Measurements from ENCODE around the gene GLT8D1.

The GLT8D1 gene

GRCh38 chr3:52723935-52724334, 18.3 kb upstream of the GLT8D1 start:
- DNase-seq (ENCODE audit: low read depth in 1 of 2, low spot score in 1 of 2), result no peak
- TF ChIP-seq JUND (IDR thresholded peaks at IDR 0.05; ENCODE audit: low read depth), result no peak

GRCh38 chr3:52722491-52722890, 16.9 kb upstream of the GLT8D1 start:
- in situ Hi-C loops (cut with HindIII; ENCODE audit: low pct_unique_long_range_greater_than_20kb, low sequenced_read_pairs), result no loop called here
- no peak for TF ChIP-seq JUND (IDR thresholded peaks at IDR 0.05; ENCODE audit: low read depth)
- no peak for DNase-seq (ENCODE audit: low read depth in 1 of 2, low spot score in 1 of 2)

More at GRCh38 chr3:52723935-52724334, 18.3 kb upstream of the GLT8D1 start:
- in situ Hi-C loops (cut with HindIII; ENCODE audit: low pct_unique_long_range_greater_than_20kb, low sequenced_read_pairs), result no loop called here

DNA sequence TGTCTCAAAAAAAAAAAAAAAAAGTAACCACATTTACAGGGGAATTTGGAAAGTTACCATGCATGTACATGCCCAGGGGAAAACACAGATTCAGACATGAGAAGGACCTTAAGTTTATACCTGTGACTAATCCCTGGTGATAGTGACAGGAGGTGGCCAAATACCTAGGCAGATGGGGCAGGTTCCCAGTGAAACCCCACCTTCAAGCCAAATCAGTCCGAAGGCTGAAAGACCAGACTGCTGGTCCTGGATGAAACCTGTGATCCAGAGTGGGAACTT, 16.1 kb upstream of the GLT8D1 start:
- in situ Hi-C loops (cut with HindIII; ENCODE audit: low pct_unique_long_range_greater_than_20kb, low sequenced_read_pairs), result no loop called here
- TF ChIP-seq JUND (IDR thresholded peaks at IDR 0.05; ENCODE audit: low read depth), result no peak
- DNase-seq (ENCODE audit: low read depth in 1 of 2, low spot score in 1 of 2), result no peak

- in situ Hi-C loops (cut with HindIII; ENCODE audit: low pct_unique_long_range_greater_than_20kb, low sequenced_read_pairs), result no loop called here
- TF ChIP-seq JUND (IDR thresholded peaks at IDR 0.05; ENCODE audit: low read depth), result no peak
- no peak for DNase-seq (ENCODE audit: low read depth in 1 of 2, low spot score in 1 of 2)
These were observed 15.6 kb upstream of the GLT8D1 start for GRCh38 chr3:52721002-52721729.

DNA sequence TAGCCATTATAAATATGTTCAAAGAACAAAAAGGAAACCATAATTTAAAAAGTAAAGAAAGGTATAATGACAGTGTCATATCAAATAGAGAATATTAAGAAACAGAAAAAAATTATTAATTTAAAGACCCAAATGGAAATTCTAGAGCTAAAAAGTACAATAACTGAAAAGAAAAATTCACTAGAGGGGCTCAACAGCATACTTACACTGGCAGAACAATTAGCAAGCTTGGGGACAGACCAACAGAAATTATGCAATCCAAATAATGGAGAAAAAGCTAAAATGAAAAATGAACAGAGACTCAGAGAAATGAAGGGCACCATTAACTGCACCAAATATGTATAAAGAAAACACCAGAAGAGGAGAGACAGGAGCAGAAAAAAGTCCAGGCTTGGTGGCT, 14.0 kb upstream of the GLT8D1 start:
- TF ChIP-seq JUND (IDR thresholded peaks at IDR 0.05; ENCODE audit: low read depth), result no peak
- no peak for DNase-seq (ENCODE audit: low read depth in 1 of 2, low spot score in 1 of 2)
- in situ Hi-C loops (cut with HindIII; ENCODE audit: low pct_unique_long_range_greater_than_20kb, low sequenced_read_pairs), result no loop called here

- in situ Hi-C loops (cut with HindIII; ENCODE audit: low pct_unique_long_range_greater_than_20kb, low sequenced_read_pairs), result no loop called here
- no peak for TF ChIP-seq JUND (IDR thresholded peaks at IDR 0.05; ENCODE audit: low read depth)
- DNase-seq (ENCODE audit: low read depth in 1 of 2, low spot score in 1 of 2), result no peak
These were observed 10.2 kb upstream of the GLT8D1 start for GRCh38 chr3:52715714-52716305.

DNA sequence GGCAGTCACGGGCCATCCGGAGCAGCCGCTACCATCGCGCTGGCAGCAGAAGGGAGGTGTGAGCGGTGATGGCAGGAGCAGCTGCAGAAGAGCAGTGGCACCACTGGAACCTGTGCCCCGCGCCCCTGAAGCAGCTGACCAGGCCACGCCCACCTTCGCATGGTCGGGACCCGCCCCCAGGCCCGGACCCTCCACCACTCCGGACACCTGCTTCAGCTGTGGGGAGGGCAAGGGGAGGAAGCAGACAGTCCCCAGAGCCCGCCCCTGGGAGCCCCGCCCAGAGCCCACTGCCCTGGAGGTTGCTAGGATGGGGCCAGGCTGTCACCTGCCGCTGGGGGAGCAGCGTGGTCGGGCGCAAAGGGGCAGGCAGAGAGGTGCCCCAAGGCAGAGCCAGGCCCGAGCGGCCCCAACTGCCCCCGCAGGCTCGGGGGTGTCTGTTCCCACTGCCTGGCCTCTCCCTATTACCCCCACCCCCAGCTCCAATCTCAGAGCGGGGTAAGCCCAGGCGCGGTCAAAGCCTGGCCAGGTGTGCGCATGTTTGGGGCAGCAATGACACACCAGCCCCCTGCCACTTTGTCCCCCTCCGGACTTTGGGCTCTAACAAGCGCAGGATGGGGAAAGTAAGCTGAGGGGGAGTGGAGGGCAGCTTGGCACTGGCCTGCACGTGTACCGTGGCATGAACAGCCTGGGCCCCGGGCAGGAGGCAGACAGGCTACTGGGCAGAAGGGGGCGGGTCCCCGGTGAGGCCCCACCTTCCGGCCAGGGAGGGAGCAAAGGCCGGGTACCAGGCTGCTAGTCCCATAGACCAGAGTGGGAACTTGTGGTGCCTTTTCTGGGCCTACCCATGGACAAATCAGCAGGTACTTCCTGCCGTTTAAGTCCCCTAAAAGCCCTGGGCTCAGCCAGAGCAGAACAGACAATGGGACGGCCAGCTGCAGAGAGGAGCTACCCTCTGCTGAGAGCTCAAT, 9.0 kb upstream of the GLT8D1 start:
- no peak for DNase-seq (ENCODE audit: low read depth in 1 of 2, low spot score in 1 of 2)
- TF ChIP-seq JUND (IDR thresholded peaks at IDR 0.05; ENCODE audit: low read depth), result no peak

DNA sequence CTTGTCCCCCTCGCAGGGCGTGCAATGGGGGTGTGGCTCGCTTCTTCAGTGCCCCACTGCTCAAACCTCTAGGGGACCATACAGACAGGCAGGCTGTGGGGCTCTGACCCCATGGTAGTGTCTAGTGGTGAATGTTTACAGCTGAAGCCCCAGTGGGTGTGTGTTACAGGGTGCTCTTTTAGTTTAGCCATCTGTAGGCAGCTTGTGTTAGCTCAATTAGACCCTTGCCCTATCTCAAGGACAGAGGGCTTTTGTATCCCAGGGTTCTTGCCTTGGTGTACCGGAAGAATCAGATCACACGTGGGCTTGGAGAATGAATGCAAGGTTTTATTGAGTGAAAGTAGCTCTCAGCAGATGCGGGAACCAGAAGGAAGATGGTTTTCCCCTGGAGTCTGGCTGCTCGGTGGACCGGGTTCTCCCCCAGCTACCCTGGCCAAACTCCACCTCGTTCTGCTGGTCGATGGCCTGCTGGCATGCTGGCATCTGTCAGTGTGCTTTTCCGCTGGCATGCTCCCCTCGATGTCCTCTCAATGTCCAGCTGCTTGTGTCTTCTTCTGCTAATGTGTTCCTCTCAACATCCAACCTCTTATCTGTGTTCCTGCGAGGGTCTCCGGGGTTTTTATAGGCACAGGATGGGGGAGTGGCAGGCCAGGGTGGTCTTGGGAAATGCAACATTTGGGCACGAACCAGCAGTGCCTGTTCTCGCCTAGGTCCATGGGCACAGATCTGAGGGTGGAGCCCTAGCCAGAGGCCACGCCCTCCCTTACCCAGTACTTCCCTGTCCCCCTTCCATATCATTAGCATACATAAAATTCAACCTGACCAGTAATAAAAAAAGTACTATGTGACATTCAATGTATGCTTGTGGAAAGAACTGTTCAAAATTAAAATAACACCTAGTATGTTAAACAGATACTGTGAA, 7.0 kb upstream of the GLT8D1 start:
- in situ Hi-C loops (cut with HindIII; ENCODE audit: low pct_unique_long_range_greater_than_20kb, low sequenced_read_pairs), result no loop called here
- DNase-seq (ENCODE audit: low read depth in 1 of 2, low spot score in 1 of 2), result no peak
- TF ChIP-seq JUND (IDR thresholded peaks at IDR 0.05; ENCODE audit: low read depth), result no peak

More for the DNA sequence above, 9.0 kb upstream of the GLT8D1 start:
- in situ Hi-C loops (cut with HindIII; ENCODE audit: low pct_unique_long_range_greater_than_20kb, low sequenced_read_pairs), result no loop called here

- DNase-seq (ENCODE audit: low read depth in 1 of 2, low spot score in 1 of 2), result no peak
- in situ Hi-C loops (cut with HindIII; ENCODE audit: low pct_unique_long_range_greater_than_20kb, low sequenced_read_pairs), result no loop called here
- TF ChIP-seq JUND (IDR thresholded peaks at IDR 0.05; ENCODE audit: low read depth), result no peak
These were observed 4.9 kb upstream of the GLT8D1 start for GRCh38 chr3:52710512-52710911.

- no peak for TF ChIP-seq JUND (IDR thresholded peaks at IDR 0.05; ENCODE audit: low read depth)
- DNase-seq (ENCODE audit: low read depth in 1 of 2, low spot score in 1 of 2), result no peak
- in situ Hi-C loops (cut with HindIII; ENCODE audit: low pct_unique_long_range_greater_than_20kb, low sequenced_read_pairs), result no loop called here
These were observed 2.0 kb upstream of the GLT8D1 start for GRCh38 chr3:52707585-52707984.

DNA sequence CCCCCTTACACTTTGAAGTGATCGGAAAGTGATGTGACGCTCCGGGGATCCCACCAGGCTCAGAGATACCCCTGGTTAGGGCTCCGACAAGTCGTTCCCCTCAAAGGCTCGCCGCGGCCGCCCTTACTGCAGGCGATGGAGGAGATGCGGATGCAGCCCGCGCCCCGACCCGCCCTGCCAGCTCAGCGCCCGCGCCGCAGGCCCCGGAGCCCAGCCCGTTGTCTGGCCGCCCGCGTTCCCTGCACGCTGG, 228 bp downstream of the GLT8D1 start:
- in situ Hi-C loops (cut with HindIII; ENCODE audit: low pct_unique_long_range_greater_than_20kb, low sequenced_read_pairs), result no loop called here
- DNase-seq (ENCODE audit: low read depth in 1 of 2, low spot score in 1 of 2), result no peak
- no peak for TF ChIP-seq JUND (IDR thresholded peaks at IDR 0.05; ENCODE audit: low read depth)
